HEK293 (cell line): Measurements from ENCODE around the gene C1orf122.

Experiments used
- CTCF ChIP-seq: fragments of 450-650 bp; formaldehyde crosslinking; IDR thresholded peaks from 2 replicates; pipeline ENCODE4 v1.5.1; 2016; ENCODE audit warnings: missing biosample characterization, missing genetic modification characterization
- ZNF354C ChIP-seq: fragments of 450-650 bp; formaldehyde crosslinking; IDR thresholded peaks from 2 replicates; pipeline ENCODE4 v1.5.1; 2016; ENCODE audit warnings: missing biosample characterization, missing genetic modification characterization, low read depth, borderline replicate concordance
- ZNF530 ChIP-seq: fragments of 450-650 bp; formaldehyde crosslinking; IDR thresholded peaks from 2 replicates; pipeline ENCODE4 v1.5.1; 2016; ENCODE audit warnings: low read depth, missing biosample characterization, missing genetic modification characterization

DNA sequence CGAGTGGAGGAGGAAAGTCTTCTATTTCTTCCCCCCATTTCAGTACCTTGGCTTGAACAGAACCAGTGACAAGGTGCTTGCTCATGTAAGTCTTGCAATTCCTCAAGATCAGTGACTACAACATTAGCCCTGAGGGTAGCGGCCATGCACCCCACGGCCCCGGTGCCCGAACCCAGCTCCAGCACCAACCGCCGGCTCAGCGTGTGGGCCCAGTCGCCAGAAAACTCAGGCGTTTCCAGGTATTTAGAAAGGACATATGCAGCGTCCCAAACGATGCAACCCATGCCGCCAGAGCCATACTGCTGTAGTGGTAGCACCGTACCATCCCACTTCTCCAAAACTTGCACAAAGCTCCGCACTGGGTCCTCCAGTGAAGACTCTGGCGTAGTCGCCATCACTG is 25.1 kb upstream of the C1orf122 start:
- TF ChIP-seq ZNF530 = no peak
- TF ChIP-seq CTCF = no peak
- no peak for TF ChIP-seq ZNF354C
